ENCODE measurements around the gene PDE7B. TPM values are rescaled to one million over a fixed set of nuclear protein-coding genes. Genes with fewer than 3 reads are reported as not detected.

The PDE7B gene
- total RNA-seq, 2 donors from 2014 or later: 9.0 to 11.2 TPM

DNA sequence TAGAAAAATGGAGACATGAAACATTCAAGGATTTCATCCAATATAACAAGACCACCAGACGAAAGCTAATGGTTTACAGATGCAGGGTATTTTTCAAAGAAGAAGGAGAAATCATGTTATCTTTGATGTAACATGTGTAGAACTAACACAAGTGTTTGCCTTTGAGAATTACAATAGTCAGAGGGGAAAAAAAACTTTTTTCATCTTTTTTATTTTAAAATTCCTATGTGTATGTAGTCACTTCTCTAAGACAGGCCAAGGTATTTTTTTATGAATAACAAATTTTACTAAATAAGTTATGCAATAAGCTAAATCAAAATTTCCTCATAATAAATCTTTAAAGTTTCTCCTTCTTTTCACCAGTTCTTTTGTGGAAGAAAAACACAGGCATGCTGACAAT is 161.4 kb downstream of the PDE7B start:
- Histone ChIP-seq H3K27ac (no peak overlapping the region), H3K4me1 (peaks cover 0 to 42% of the 10 kb centered on the region in 2 donors), H3K27me3 (no peaks in the 10 kb centered on the region), H3K9me3 (no peaks in the 10 kb centered on the region), H3K4me3 (no peak overlapping the region), H3K36me3 (no peaks in the 10 kb centered on the region)
- no peak for DNase-seq (ENCODE audit: low spot score)
- TF ChIP-seq, protein P1, sequence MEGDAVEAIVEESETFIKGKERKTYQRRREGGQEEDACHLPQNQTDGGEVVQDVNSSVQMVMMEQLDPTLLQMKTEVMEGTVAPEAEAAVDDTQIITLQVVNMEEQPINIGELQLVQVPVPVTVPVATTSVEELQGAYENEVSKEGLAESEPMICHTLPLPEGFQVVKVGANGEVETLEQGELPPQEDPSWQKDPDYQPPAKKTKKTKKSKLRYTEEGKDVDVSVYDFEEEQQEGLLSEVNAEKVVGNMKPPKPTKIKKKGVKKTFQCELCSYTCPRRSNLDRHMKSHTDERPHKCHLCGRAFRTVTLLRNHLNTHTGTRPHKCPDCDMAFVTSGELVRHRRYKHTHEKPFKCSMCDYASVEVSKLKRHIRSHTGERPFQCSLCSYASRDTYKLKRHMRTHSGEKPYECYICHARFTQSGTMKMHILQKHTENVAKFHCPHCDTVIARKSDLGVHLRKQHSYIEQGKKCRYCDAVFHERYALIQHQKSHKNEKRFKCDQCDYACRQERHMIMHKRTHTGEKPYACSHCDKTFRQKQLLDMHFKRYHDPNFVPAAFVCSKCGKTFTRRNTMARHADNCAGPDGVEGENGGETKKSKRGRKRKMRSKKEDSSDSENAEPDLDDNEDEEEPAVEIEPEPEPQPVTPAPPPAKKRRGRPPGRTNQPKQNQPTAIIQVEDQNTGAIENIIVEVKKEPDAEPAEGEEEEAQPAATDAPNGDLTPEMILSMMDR (IDR thresholded peaks at IDR 0.05): no peak

DNA sequence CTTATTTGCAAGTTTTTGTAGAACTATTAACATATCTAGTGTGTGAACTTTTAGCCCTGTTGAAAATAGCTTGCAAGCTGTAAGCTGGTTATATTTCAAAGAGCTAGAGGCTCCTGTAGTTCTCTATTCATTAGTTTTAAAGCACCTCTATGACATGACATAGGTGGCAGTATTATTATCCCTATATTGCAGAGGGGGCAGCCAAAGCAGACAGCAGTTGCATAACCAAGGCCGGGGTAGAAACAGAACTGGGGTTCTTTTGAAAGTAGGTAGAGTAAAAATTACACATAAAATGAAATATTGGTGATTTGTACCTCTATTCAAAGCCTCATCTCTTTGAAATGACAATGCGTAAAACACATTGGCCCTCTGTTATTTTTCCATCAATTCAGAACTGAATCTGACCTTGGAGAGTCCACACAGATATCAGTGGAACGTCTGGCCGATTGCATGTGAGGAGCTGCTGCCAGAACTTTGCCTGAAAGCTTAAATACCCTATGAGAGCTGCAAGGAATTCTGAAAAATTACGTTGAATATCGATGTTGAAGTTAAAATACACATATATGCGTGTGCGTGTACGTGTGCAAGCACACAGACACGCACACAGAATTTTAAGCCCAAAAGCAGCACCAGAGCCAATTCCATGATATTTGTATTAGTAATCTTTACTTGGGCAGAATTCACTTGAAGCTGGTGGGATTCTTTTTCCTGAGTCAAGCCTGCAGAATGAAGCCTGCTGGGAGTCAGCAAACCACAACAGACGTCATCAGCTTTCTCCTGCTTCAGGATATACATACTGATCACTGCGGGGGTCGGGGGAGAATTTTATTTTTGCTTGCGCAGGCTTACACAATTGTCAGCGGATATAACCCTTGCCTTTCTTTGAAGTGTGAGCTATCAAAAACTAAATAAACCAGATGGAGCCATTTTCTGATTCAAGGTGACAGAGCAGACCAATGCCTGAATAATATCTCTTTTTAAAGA is 163.2 kb downstream of the PDE7B start:
- Histone ChIP-seq H3K4me1 (peaks cover 0 to 42% of the 10 kb centered on the region in 2 donors), H3K4me3 (no peak overlapping the region), H3K27ac (no peak overlapping the region), H3K9me3 (no peaks in the 10 kb centered on the region), H3K27me3 (no peaks in the 10 kb centered on the region), H3K36me3 (no peaks in the 10 kb centered on the region)
- DNase-seq (ENCODE audit: low spot score): no peak
- TF ChIP-seq, protein P1 (IDR thresholded peaks at IDR 0.05): no peak

GRCh38 chr6:136015531-136015930 is 164.0 kb downstream of the PDE7B start:
- TF ChIP-seq, protein P1 (IDR thresholded peaks at IDR 0.05): no peak
- no peaks in the 10 kb centered on the region for H3K27me3 ChIP-seq
- H3K27ac ChIP-seq: no peak overlapping the region
- no peak overlapping the region for H3K4me3 ChIP-seq
- no peaks in the 10 kb centered on the region for H3K36me3 ChIP-seq
- DNase-seq (ENCODE audit: low spot score): no peak
- peaks cover 0 to 42% of the 10 kb centered on the region in 2 donors for H3K4me1 ChIP-seq
- no peaks in the 10 kb centered on the region for H3K9me3 ChIP-seq

GRCh38 chr6:136016228-136017225 is 165.0 kb downstream of the PDE7B start:
- no peaks in the 10 kb centered on the region for H3K36me3 ChIP-seq
- no peak for DNase-seq (ENCODE audit: low spot score)
- no peaks in the 10 kb centered on the region for H3K27me3 ChIP-seq
- TF ChIP-seq, protein P1 (IDR thresholded peaks at IDR 0.05): no peak
- no peaks in the 10 kb centered on the region for H3K9me3 ChIP-seq
- H3K27ac ChIP-seq: no peak overlapping the region
- no peak overlapping the region for H3K4me3 ChIP-seq
- H3K4me1 ChIP-seq: peaks cover 0 to 40% of the 10 kb centered on the region in 2 donors

DNA sequence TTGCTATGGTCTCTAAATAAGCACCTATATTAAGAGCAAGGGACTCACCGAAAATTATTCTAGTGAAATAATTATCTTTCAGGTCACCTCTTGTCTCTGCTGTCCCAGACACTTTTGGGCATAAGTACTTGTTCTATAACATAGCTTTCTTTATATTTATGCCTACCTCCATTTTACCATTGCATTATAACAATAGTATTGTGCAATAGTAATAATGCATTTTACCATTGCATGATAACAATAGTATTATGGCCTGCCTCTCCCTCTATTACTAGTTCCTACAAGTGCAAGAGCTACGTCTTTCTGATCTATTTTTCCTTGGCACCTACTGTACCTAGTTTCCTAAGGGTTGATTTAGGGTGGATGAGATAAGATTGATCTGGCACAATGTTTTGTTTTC is 169.2 kb downstream of the PDE7B start:
- H3K9me3 ChIP-seq: no peaks in the 10 kb centered on the region
- H3K4me1 ChIP-seq: peaks cover 0 to under 1% of the 10 kb centered on the region in 2 donors
- H3K27ac ChIP-seq: no peak overlapping the region
- no peak for DNase-seq (ENCODE audit: low spot score)
- no peaks in the 10 kb centered on the region for H3K27me3 ChIP-seq
- TF ChIP-seq, protein P1 (IDR thresholded peaks at IDR 0.05): no peak
- H3K36me3 ChIP-seq: no peaks in the 10 kb centered on the region
- no peak overlapping the region for H3K4me3 ChIP-seq

All from right atrium auricular region (tissue), 2 donors.